Measurements from ENCODE around the gene PCMTD2.

GRCh38 chr20:64242797-64243475 is 12.6 kb upstream of the PCMTD2 start:
- TF ChIP-seq POLR2AphosphoS5 (IDR thresholded peaks at IDR 0.05; ENCODE audit: borderline replicate concordance, low read depth, low read length) (no peak), EZH2 (IDR thresholded peaks at IDR 0.05) (no peak), FOXP2 (optimal IDR thresholded peaks at IDR 0.05; ENCODE audit: control extremely low read depth, extremely low read length, insufficient read depth) (no peak)

Data from SK-N-MC (cell line).